Breast epithelium (tissue), 4 donors: ENCODE data around the gene ZNF407. TPM values are rescaled to one million over a fixed set of nuclear protein-coding genes. Genes with fewer than 3 reads are reported as not detected.

ENCODE experiments used
- DNase-seq, 2 donors: peaks; one replicate each; pipeline ENCODE4 v3.0.0-alpha.2; 2019; ENCODE audit warnings: low spot score in 2 of 2
- H3K27ac ChIP-seq, 2 donors: fragments of 200-600 bp; sonication (generic) in 1 of 2; one replicate each; pipeline ENCODE4 v1.5.1; 2016 to 2019; ENCODE audit warnings: mild to moderate bottlenecking in 1 of 2
- H3K27me3 ChIP-seq, 2 donors: fragments of 200-600 bp; sonication (generic) in 1 of 2; one replicate each; pipeline versions ENCODE4 v1.5.1 to v1.6.0; 2017 to 2019; ENCODE audit warnings: control low read depth in 1 of 2, mild to moderate bottlenecking in 1 of 2
- H3K36me3 ChIP-seq: fragments of 200-600 bp; one replicate; pipeline ENCODE4 v1.5.1; 2019
- H3K4me1 ChIP-seq, 2 donors: fragments of 200-600 bp; sonication (generic); one replicate each; pipeline ENCODE4 v1.5.1; 2016 to 2019; ENCODE audit warnings: control low read depth in 1 of 2
- H3K4me3 ChIP-seq, 3 donors: fragments of 200-600 bp; sonication (generic); 1 replicate in 2 of 3; 2 replicates in 1 of 3; pipeline ENCODE4 v1.5.1; 2016 to 2019; ENCODE audit warnings: mild to moderate bottlenecking in 3 of 3, moderate library complexity in 2 of 3
- H3K9me3 ChIP-seq, 2 donors: fragments of 200-600 bp; sonication (generic) in 1 of 2; one replicate each; pipeline ENCODE4 v1.5.1; 2016 to 2019; ENCODE audit warnings: control low read depth in 1 of 2
- CTCF ChIP-seq, 3 donors: fragments of 450-650 bp; IDR thresholded peaks; one replicate each; pipeline ENCODE4 v1.5.1; 2016 to 2017; ENCODE audit warnings: antibody characterized with exemption in 3 of 3, mild to moderate bottlenecking in 3 of 3, moderate library complexity in 3 of 3
- POLR2A ChIP-seq: fragments of 450-650 bp; IDR thresholded peaks from one replicate; pipeline ENCODE4 v1.6.1; 2016; ENCODE audit warnings: antibody characterized with exemption, mild to moderate bottlenecking, moderate library complexity
- POLR2AphosphoS5 ChIP-seq, 3 donors: sonication (generic); formaldehyde crosslinking; IDR thresholded peaks; one replicate each; pipeline ENCODE4 v1.6.1; 2017; ENCODE audit warnings: antibody characterized with exemption in 3 of 3
- intact Hi-C: fragments of 100-400 bp; cut with DNase I; formaldehyde crosslinking; loops from one replicate; pipeline ENCODE4 v1.15.1; 2023; ENCODE audit warnings: low total_unique reads
- total RNA-seq, 3 donors: library from RNA; depleted of rRNA; stranded (reverse); fragments of >200 nt; gene quantifications; one replicate each; pipeline ENCODE4 v1.1.0, GENCODE V29; 2016

ZNF407 gene
- total RNA-seq, 3 donors from 2014 or later = 14.9 to 30.1 (median 22.3) TPM

- no peak overlapping the region for H3K4me3 ChIP-seq
- intact Hi-C loops = no loop called here
- H3K4me1 ChIP-seq = no peaks in the 10 kb centered on the region
- no peak for DNase-seq
- no peak overlapping the region for H3K27ac ChIP-seq
- H3K36me3 ChIP-seq = no peaks in the 10 kb centered on the region
- no peaks in the 10 kb centered on the region for H3K27me3 ChIP-seq
- no peaks in the 10 kb centered on the region for H3K9me3 ChIP-seq
- TF ChIP-seq POLR2A (no peak), POLR2AphosphoS5 (IDR thresholded peaks at IDR 0.05) (no peak), CTCF (IDR thresholded peaks at IDR 0.05) (no peak)
Measured at GRCh38 chr18:74981476-74981875, 383.8 kb downstream of the ZNF407 start.

- Histone ChIP-seq H3K27ac (peak overlapping the region in 1 of 2 donors; percentile 78), H3K36me3 (no peaks in the 10 kb centered on the region), H3K9me3 (no peaks in the 10 kb centered on the region), H3K4me1 (no peaks in the 10 kb centered on the region), H3K27me3 (no peaks in the 10 kb centered on the region), H3K4me3 (no peak overlapping the region)
- intact Hi-C loops = no loop called here
- DNase-seq = no peak
- TF ChIP-seq POLR2A (no peak), POLR2AphosphoS5 (IDR thresholded peaks at IDR 0.05) (no peak), CTCF (IDR thresholded peaks at IDR 0.05) (no peak)
Measured at GRCh38 chr18:74982946-74983635, 385.4 kb downstream of the ZNF407 start.

GRCh38 chr18:74989134-74989533 is 391.5 kb downstream of the ZNF407 start:
- intact Hi-C loops = no loop called here
- no peak overlapping the region for H3K27ac ChIP-seq
- H3K36me3 ChIP-seq = no peaks in the 10 kb centered on the region
- no peaks in the 10 kb centered on the region for H3K4me1 ChIP-seq
- no peak for DNase-seq
- TF ChIP-seq CTCF (IDR thresholded peaks at IDR 0.05) (no peak), POLR2AphosphoS5 (IDR thresholded peaks at IDR 0.05) (no peak), POLR2A (no peak)
- no peak overlapping the region for H3K4me3 ChIP-seq
- H3K9me3 ChIP-seq = no peaks in the 10 kb centered on the region
- no peaks in the 10 kb centered on the region for H3K27me3 ChIP-seq

- no peak for DNase-seq
- no peak for TF ChIP-seq POLR2A
- no peaks in the 10 kb centered on the region for H3K27me3 ChIP-seq
- H3K4me3 ChIP-seq = no peak overlapping the region
- H3K36me3 ChIP-seq = no peaks in the 10 kb centered on the region
- intact Hi-C loops = loop anchor here (2.0 to 10.0 kb wide), 2 partner anchors 66 to 1396 kb away; no protein-coding TSS in a partner anchor
- H3K9me3 ChIP-seq = no peaks in the 10 kb centered on the region
- no peak overlapping the region for H3K27ac ChIP-seq
- no peaks in the 10 kb centered on the region for H3K4me1 ChIP-seq
Measured at GRCh38 chr18:74990563-74991081, 393.0 kb downstream of the ZNF407 start.

- intact Hi-C loops = loop anchor here (10.0 kb wide), 1 partner anchor 1400 kb away; no protein-coding TSS in a partner anchor
- DNase-seq = no peak
- H3K4me3 ChIP-seq = no peak overlapping the region
- H3K27me3 ChIP-seq = no peaks in the 10 kb centered on the region
- H3K4me1 ChIP-seq = no peaks in the 10 kb centered on the region
- no peak overlapping the region for H3K27ac ChIP-seq
- H3K9me3 ChIP-seq = no peaks in the 10 kb centered on the region
- TF ChIP-seq POLR2AphosphoS5 (IDR thresholded peaks at IDR 0.05) = no peak
- TF ChIP-seq POLR2A = no peak
- no peak for TF ChIP-seq CTCF (IDR thresholded peaks at IDR 0.05)
- H3K36me3 ChIP-seq = no peaks in the 10 kb centered on the region
Measured at GRCh38 chr18:74994502-74995418, 397.1 kb downstream of the ZNF407 start.
